C1 segment of cervical spinal cord (tissue), 14 donors: ENCODE measurements around the gene TPM3.
"Not testable (repeated sequence)": the region's sequence is repeated elsewhere in the genome, so short reads cannot be mapped to it uniquely, and the experiment has no call there.

Source experiments
- DNase-seq, 14 donors: peaks; one replicate each; lab custom pipeline; 2025; lab: John Stamatoyannopoulos, UW

The TPM3 gene

GRCh38 chr1:154167461-154167860 lies 24.4 kb downstream of the TPM3 start:
- DNase-seq, result no peak

GRCh38 chr1:154166207-154166606 lies 25.7 kb downstream of the TPM3 start:
- no peak for DNase-seq

- DNase-seq, result no peak
Measured at GRCh38 chr1:154159554-154159953, 32.3 kb downstream of the TPM3 start.

- no peak for DNase-seq
Measured at GRCh38 chr1:154158307-154159125, 33.4 kb downstream of the TPM3 start.

- no peak for DNase-seq
Measured at GRCh38 chr1:154157520-154158306, 34.2 kb downstream of the TPM3 start.

GRCh38 chr1:154155251-154155650 lies 36.6 kb downstream of the TPM3 start:
- no peak for DNase-seq

- peak in 2 of 14 donors; percentile 2 to 71 for DNase-seq
Measured at GRCh38 chr1:154154534-154155191, 37.2 kb downstream of the TPM3 start, which contains the start of gene NUP210L. Gene NUP210L, minus strand, starts transcription at chr1:154155073.

GRCh38 chr1:154154053-154154452 lies 37.8 kb downstream of the TPM3 start:
- no peak for DNase-seq

GRCh38 chr1:154151311-154151710 lies 40.6 kb downstream of the TPM3 start:
- DNase-seq, result no peak

GRCh38 chr1:154148807-154149206 lies 43.1 kb downstream of the TPM3 start:
- DNase-seq, result no peak

GRCh38 chr1:154147505-154147904 lies 44.4 kb downstream of the TPM3 start:
- DNase-seq, result not testable (repeated sequence)

- no peak for DNase-seq
Measured at GRCh38 chr1:154145986-154146385, 45.9 kb downstream of the TPM3 start.

- DNase-seq, result no peak
Measured at GRCh38 chr1:154142358-154142757, 49.5 kb downstream of the TPM3 start.

GRCh38 chr1:154141240-154141639 lies 50.7 kb downstream of the TPM3 start:
- DNase-seq, result no peak

GRCh38 chr1:154137888-154138287 lies 54.0 kb downstream of the TPM3 start:
- no peak for DNase-seq

- no peak for DNase-seq
Measured at GRCh38 chr1:154133256-154133655, 58.6 kb downstream of the TPM3 start.

GRCh38 chr1:154129391-154129970 lies 62.4 kb downstream of the TPM3 start:
- no peak for DNase-seq

- not testable (repeated sequence) for DNase-seq
Measured at GRCh38 chr1:154123205-154123604, 68.7 kb downstream of the TPM3 start.

GRCh38 chr1:154117642-154118041 lies 74.3 kb downstream of the TPM3 start:
- DNase-seq, result no peak

- no peak for DNase-seq
Measured at GRCh38 chr1:154115180-154115579, 76.7 kb downstream of the TPM3 start.
